Spinal cord (tissue), 10 donors: Measurements from ENCODE around the gene ALKBH4. TPM values are rescaled to one million over a fixed set of nuclear protein-coding genes. Genes with fewer than 3 reads are reported as not detected.
A peak's percentile ranks its signal among the peaks of the same experiment; 100 is the strongest.
"Not testable (repeated sequence)": the region's sequence is repeated elsewhere in the genome, so short reads cannot be mapped to it uniquely, and the experiment has no call there.

Source experiments
- DNase-seq, 6 donors: peaks; one replicate each; pipeline versions ENCODE4 v3.0.0 to v3.0.0-alpha.2; 2013 to 2015; ENCODE audit warnings: low spot score in 6 of 6, low read depth in 4 of 6
- H3K27ac ChIP-seq: one replicate; pipeline ENCODE4 v1.5.1; 2013; ENCODE audit warnings: low read depth, low read length, control low read depth
- H3K27me3 ChIP-seq: one replicate; pipeline ENCODE4 v1.6.1; 2013; ENCODE audit warnings: low read length; ENCODE audit not compliant: control insufficient read depth, insufficient read depth
- H3K36me3 ChIP-seq: one replicate; pipeline ENCODE4 v1.6.1; 2013; ENCODE audit warnings: low read length; ENCODE audit not compliant: control insufficient read depth, insufficient read depth
- H3K4me1 ChIP-seq: one replicate; pipeline ENCODE4 v1.6.1; 2013; ENCODE audit warnings: low read length; ENCODE audit not compliant: control insufficient read depth, insufficient read depth
- H3K4me3 ChIP-seq: one replicate; pipeline ENCODE4 v1.5.1; 2013; ENCODE audit warnings: low read depth, low read length, control low read depth
- H3K9me3 ChIP-seq: one replicate; pipeline ENCODE4 v1.6.1; 2013; ENCODE audit warnings: low read length; ENCODE audit not compliant: control insufficient read depth, insufficient read depth
- WGBS: methylation state at CpG from one replicate; pipeline ENCODE4 v1.1.5; 2013; ENCODE audit warnings: missing lambda C conversion rate; ENCODE audit not compliant: insufficient coverage; 5-methylcytosine and 5-hydroxymethylcytosine counted together
- long read RNA-seq, 4 donors: transcript quantifications; one replicate each; lab custom pipeline, GENCODE V29; 2026
- polyA plus RNA-seq, 2 donors: library from polyadenylated mRNA; unstranded; fragments of 120-200 nt; gene quantifications; one replicate each; pipeline ENCODE4 v1.2.1, GENCODE V29; 2013; ENCODE audit not compliant: insufficient read length in 2 of 2
- total RNA-seq, 2 donors: library from RNA; depleted of rRNA in 1 of 2; stranded (reverse); fragments of 120-200 nt in 1 of 2; fragments of >200 nt in 1 of 2; gene quantifications; one replicate each; pipeline versions ENCODE4 v1.2.3 to v1.2.4, GENCODE V29; 2013 to 2014
- donor health status: healthy.

Gene ALKBH4
- total RNA-seq, result 10 to 100 TPM in 1 of 2 donors, 1 to 10 TPM in 1; 9.6 to 17.4 TPM
- 10 to 100 TPM; 20.0 to 20.5 TPM for polyA plus RNA-seq
- long read RNA-seq, donor 1, transcript ALKBH4-201 (3 exons, 2,105 nt), result major isoform, 7 of 74 reads
- long read RNA-seq, donor 1, partial matches to known transcripts, result 57 of 74 reads
- long read RNA-seq, donor 1, other reads (novel, unspliced or antisense), result 7 of 74 reads
- long read RNA-seq, donor 2, transcript ALKBH4-201 (3 exons, 2,105 nt), result major isoform, 6 of 6 reads
- long read RNA-seq, donor 2, partial matches to known transcripts, result 0 of 6 reads
- long read RNA-seq, donor 2, other reads (novel, unspliced or antisense), result 0 of 6 reads
- long read RNA-seq, donor 3, result 0 reads
- long read RNA-seq, donor 4, transcript ALKBH4-201 (3 exons, 2,105 nt), result major isoform, 10 of 10 reads
- long read RNA-seq, donor 4, partial matches to known transcripts, result 0 of 10 reads
- long read RNA-seq, donor 4, other reads (novel, unspliced or antisense), result 0 of 10 reads

DNA sequence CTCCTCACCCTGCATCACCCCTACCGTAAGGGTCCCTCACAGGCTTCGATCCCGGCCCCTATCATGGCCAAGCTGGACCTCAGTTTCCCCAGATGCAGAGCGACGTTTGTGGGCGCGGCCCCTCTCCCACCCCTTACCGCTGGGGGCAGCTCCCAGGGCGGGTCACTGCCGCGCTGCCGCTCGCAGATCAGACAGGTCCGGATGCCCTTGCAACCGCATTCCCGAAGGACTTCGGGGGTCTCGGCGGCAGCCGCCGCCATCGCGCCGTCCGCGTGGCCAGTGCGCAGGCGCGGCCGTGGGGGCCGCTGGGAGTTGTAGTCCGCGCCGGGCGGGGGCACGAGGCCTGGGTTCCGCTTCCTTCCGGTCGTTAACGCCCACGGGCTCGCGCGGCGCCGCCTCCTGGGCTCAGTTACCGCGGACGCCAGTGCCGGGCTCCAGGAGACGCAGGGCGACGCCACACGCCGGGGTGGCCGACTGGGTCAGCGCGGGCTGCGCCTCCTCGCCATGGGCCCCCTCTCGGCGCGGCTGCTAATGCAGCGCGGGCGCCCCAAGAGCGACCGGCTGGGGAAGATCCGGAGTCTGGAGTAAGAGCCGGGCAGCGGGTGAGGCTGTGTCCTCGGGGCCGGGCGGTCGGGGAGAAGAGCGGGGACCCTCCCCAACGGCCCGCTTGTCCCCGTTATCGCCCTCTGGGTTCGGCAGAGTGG, at the start of gene ALKBH4, which contains the start of gene LRWD1:
ALKBH4 (minus strand) TSS at position 287 of the 704 bp plus-strand sequence; CDS start at position 260, 27 bp downstream.
LRWD1 (plus strand) TSS at position 408 of the 704 bp plus-strand sequence; CDS start at position 505, 97 bp downstream.
- H3K9me3 ChIP-seq, result no peaks in the 10 kb centered on the region
- WGBS, result under 1% methylated on average over 81 of the region's 81 CpGs
- H3K27me3 ChIP-seq, result no peaks in the 10 kb centered on the region
- H3K36me3 ChIP-seq, result peaks cover 63% of the 10 kb centered on the region
- H3K4me1 ChIP-seq, result peaks cover 37% of the 10 kb centered on the region
- H3K27ac ChIP-seq, result peak within 1 kb of the TSS; percentile 57
- peak within 1 kb of the TSS; percentile 99 for H3K4me3 ChIP-seq
- peak; percentile 76 to 97 (median 88) for DNase-seq

DNA sequence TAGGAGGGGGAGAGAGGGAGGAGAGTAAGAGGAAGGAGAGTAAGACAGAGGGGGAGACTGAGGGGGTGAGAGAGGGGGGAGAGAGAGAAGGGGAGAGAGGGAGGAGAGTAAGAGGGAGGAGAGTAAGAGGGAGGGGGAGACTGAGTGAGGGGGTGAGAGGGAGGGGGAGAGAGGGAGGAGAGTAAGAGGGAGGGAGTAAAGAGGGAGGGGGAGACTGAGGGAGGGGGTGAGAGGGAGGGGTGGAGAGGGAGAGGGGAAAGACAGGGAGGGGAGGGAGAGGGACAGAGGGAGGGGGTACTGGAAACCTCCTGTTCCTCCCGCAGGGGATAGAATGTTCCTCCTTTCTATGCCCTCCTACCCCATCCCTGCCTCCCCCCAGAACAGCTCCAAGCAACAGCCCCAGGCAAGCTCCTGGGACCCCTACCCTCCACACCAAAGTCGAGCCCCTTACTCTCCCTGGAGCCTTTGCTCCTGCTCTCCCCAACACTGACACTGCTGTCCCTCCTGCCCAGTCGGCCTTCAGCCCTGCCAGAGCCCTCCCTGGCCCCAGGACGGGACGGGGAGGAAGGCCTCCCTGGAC, 48.1 kb upstream of the ALKBH4 start:
- Histone ChIP-seq H3K4me3 (peak overlapping the region; percentile 21), H3K27ac (peak overlapping the region; percentile 81)
- not testable (repeated sequence) for H3K27me3 ChIP-seq, H3K9me3 ChIP-seq, H3K4me1 ChIP-seq, H3K36me3 ChIP-seq
- WGBS, result no CpG with 5 or more reads among the region's 5 CpGs
- peak; percentile 70 to 98 (median 80) for DNase-seq

GRCh38 chr7:102511860-102512522, 47.3 kb upstream of the ALKBH4 start:
- H3K36me3 ChIP-seq, H3K9me3 ChIP-seq, H3K27ac ChIP-seq, H3K27me3 ChIP-seq, H3K4me1 ChIP-seq, DNase-seq, H3K4me3 ChIP-seq: not testable (repeated sequence)
- WGBS, result no CpG with 5 or more reads among the region's 30 CpGs

GRCh38 chr7:102510575-102510974, 45.9 kb upstream of the ALKBH4 start:
- H3K9me3 ChIP-seq, H3K4me1 ChIP-seq, H3K4me3 ChIP-seq, H3K27me3 ChIP-seq, DNase-seq, H3K27ac ChIP-seq, H3K36me3 ChIP-seq: not testable (repeated sequence)
- no CpG with 5 or more reads among the region's 8 CpGs for whole genome bisulfite sequencing

- WGBS, result no CpG with 5 or more reads among the region's 8 CpGs
- not testable (repeated sequence) for DNase-seq, H3K4me1 ChIP-seq, H3K36me3 ChIP-seq, H3K27ac ChIP-seq, H3K27me3 ChIP-seq, H3K4me3 ChIP-seq, H3K9me3 ChIP-seq
These were observed 42.9 kb upstream of the ALKBH4 start for GRCh38 chr7:102507410-102508088.

- no CpG with 5 or more reads among the region's 24 CpGs for WGBS
- not testable (repeated sequence) for H3K27me3 ChIP-seq, H3K4me1 ChIP-seq, H3K36me3 ChIP-seq, DNase-seq, H3K9me3 ChIP-seq, H3K4me3 ChIP-seq, H3K27ac ChIP-seq
These were observed 40.9 kb upstream of the ALKBH4 start for GRCh38 chr7:102505298-102506185.

- H3K4me1 ChIP-seq, H3K36me3 ChIP-seq, DNase-seq, H3K27me3 ChIP-seq, H3K27ac ChIP-seq, H3K9me3 ChIP-seq, H3K4me3 ChIP-seq: not testable (repeated sequence)
- no CpG with 5 or more reads among the region's 12 CpGs for WGBS
These were observed 38.5 kb upstream of the ALKBH4 start for GRCh38 chr7:102503141-102503540.

DNA sequence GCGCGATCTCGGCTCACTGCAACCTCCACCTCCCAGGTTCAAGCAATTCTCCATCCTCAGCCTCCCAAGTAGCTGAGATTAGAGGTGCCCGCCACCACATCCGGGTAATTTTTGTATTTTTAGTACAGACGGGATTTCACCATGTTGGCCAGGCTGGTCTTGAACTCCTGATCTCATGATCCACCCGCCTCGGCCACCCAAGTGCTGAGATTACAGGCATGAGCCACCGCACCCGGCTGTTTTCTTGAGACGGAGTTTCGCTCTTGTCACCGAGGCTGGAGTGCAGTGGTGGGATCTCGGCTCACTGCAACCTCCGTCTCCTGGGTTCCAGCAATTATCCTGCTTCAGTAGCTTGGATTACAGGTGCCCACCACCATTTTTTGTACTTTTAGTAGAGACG, 33.7 kb upstream of the ALKBH4 start:
- not testable (repeated sequence) for H3K27me3 ChIP-seq, H3K4me1 ChIP-seq, DNase-seq, H3K9me3 ChIP-seq, H3K27ac ChIP-seq, H3K4me3 ChIP-seq, H3K36me3 ChIP-seq
- no CpG with 5 or more reads among the region's 16 CpGs for WGBS
